Tibial artery (tissue), 4 donors: ENCODE results near the gene FKBP4.
"Not testable (repeated sequence)": the region's sequence is repeated elsewhere in the genome, so short reads cannot be mapped to it uniquely, and the experiment has no call there.

Experiments used
- DNase-seq, 2 donors: peaks; one replicate each; pipeline ENCODE4 v3.0.0-alpha.2; 2019
- H3K27ac ChIP-seq, 2 donors: fragments of 200-600 bp; sonication (generic) in 1 of 2; 1 replicate in 1 of 2; 2 replicates in 1 of 2; pipeline ENCODE4 v1.5.1; 2018 to 2019; ENCODE audit warnings: mild to moderate bottlenecking in 1 of 2
- H3K27me3 ChIP-seq, 2 donors: fragments of 200-600 bp; sonication (generic) in 1 of 2; one replicate each; pipeline versions ENCODE4 v1.5.1 to v1.6.0; 2016 to 2019
- H3K36me3 ChIP-seq, 3 donors: fragments of 200-600 bp; sonication (generic) in 2 of 3; one replicate each; pipeline ENCODE4 v1.5.1; 2016 to 2019; ENCODE audit warnings: mild to moderate bottlenecking in 2 of 3
- H3K4me1 ChIP-seq, 4 donors: fragments of 200-600 bp; sonication (generic) in 2 of 4; 1 replicate in 3 of 4; 2 replicates in 1 of 4; pipeline ENCODE4 v1.5.1; 2016 to 2019
- H3K4me3 ChIP-seq, 2 donors: fragments of 200-600 bp; sonication (generic) in 1 of 2; 1 replicate in 1 of 2; 2 replicates in 1 of 2; pipeline ENCODE4 v1.5.1; 2018 to 2019; ENCODE audit warnings: mild to moderate bottlenecking in 2 of 2
- H3K9me3 ChIP-seq, 3 donors: fragments of 200-600 bp; sonication (generic) in 1 of 3; one replicate each; pipeline ENCODE4 v1.5.1; 2016 to 2019
- intact Hi-C: fragments of 100-400 bp; cut with DNase I; formaldehyde crosslinking; loops from one replicate; pipeline ENCODE4 v1.15.0; 2023; ENCODE audit warnings: low total_unique reads
- TF ChIP-seq, protein P1 (sequence below), 2 experiments: fragments of 200-600 bp in 1 of 2; fragments of 450-650 bp in 1 of 2; IDR thresholded peaks; one replicate each; pipeline ENCODE4 v1.5.1; 2017 to 2019; ENCODE audit warnings: antibody characterized with exemption in 2 of 2, mild to moderate bottlenecking in 1 of 2, moderate library complexity in 1 of 2

FKBP4 gene

DNA sequence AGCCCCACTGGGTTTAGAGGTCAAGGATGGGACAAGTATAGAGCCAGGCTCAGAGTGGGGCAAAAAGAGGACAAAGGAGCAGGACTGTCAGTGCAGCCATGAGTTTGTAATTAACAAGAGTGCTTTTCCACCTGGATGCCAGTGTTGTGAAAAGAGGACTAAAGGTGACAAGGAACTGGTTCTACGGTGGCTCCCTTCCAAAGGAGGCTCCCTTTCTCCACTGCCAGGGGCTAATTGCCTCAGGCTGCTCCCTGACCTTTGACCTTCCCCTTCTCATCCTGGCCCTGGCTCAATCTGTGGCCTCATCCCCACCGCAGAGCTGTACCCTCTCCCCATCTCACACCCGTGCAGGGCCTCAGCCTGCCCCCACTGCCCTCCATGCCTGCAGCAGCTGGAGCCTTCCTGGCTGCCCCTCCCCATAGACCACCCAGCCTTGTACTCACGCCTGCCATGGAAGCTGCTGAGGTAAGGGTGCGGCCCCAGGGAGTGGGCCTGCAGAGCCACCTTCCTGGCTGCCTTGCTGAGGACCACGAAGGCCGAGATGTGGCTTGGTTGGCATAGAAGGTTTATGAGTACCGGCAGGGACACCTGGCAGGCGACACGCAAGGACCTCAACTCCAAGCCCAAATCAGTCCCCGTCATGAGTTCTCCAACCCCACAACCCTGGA lies 24.8 kb upstream of the FKBP4 start:
- TF ChIP-seq, protein P1, sequence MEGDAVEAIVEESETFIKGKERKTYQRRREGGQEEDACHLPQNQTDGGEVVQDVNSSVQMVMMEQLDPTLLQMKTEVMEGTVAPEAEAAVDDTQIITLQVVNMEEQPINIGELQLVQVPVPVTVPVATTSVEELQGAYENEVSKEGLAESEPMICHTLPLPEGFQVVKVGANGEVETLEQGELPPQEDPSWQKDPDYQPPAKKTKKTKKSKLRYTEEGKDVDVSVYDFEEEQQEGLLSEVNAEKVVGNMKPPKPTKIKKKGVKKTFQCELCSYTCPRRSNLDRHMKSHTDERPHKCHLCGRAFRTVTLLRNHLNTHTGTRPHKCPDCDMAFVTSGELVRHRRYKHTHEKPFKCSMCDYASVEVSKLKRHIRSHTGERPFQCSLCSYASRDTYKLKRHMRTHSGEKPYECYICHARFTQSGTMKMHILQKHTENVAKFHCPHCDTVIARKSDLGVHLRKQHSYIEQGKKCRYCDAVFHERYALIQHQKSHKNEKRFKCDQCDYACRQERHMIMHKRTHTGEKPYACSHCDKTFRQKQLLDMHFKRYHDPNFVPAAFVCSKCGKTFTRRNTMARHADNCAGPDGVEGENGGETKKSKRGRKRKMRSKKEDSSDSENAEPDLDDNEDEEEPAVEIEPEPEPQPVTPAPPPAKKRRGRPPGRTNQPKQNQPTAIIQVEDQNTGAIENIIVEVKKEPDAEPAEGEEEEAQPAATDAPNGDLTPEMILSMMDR (IDR thresholded peaks at IDR 0.05), result no peak
- H3K4me3 ChIP-seq, result no peak overlapping the region
- no peak overlapping the region for H3K27ac ChIP-seq
- H3K36me3 ChIP-seq, result no peaks in the 10 kb centered on the region
- H3K27me3 ChIP-seq, result no peaks in the 10 kb centered on the region
- no peak for DNase-seq
- no peaks in the 10 kb centered on the region for H3K4me1 ChIP-seq
- no peaks in the 10 kb centered on the region for H3K9me3 ChIP-seq
- intact Hi-C loops, result loop anchor here (10.0 kb wide), 1 partner anchor 85 kb away; no protein-coding TSS in a partner anchor

DNA sequence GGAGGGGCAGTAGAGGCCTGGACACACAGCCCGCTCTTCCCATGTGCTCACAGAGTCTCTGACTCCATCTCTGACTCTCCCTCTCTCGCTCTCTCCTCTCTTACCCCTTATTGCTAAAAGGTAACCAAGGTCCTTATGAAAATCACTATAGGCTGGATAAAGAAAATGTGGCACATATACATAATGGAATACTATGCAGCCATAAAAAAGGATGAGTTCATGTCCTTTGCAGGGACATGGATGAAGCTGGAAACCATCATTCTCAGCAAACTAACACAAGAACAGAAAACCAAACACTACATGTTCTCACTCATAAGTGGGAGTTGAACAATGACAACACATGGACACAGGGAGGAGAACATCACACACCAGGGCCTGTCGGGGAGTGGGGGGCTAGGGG lies 24.2 kb upstream of the FKBP4 start:
- intact Hi-C loops, result loop anchor here (10.0 kb wide), 1 partner anchor 86 kb away; no protein-coding TSS in a partner anchor
- not testable (repeated sequence) for H3K4me1 ChIP-seq, H3K27me3 ChIP-seq, DNase-seq, H3K9me3 ChIP-seq, H3K27ac ChIP-seq, H3K4me3 ChIP-seq, H3K36me3 ChIP-seq

DNA sequence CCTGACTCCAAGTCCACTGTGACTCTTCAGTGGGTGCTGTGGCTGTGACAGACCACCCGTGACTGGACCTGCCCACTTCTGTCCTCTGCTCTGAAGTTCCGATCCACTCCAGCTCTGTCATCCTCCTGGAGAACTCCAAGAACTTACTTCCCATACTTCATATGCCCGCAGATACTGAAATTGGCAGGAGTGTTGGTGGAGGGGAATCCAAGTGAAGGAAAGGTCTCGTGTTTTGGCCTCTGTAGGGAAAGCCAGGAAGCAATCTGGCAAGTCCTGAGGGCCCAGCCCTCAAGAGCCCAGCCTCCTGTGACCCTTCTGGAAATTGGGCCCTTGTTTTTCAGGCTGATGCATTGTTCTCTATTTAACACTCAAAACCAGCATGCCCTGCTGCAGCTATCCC lies 22.4 kb upstream of the FKBP4 start:
- no peaks in the 10 kb centered on the region for H3K9me3 ChIP-seq
- no peak for DNase-seq
- H3K4me1 ChIP-seq, result no peaks in the 10 kb centered on the region
- H3K27ac ChIP-seq, result no peak overlapping the region
- H3K36me3 ChIP-seq, result no peaks in the 10 kb centered on the region
- TF ChIP-seq, protein P1 (IDR thresholded peaks at IDR 0.05), result no peak
- intact Hi-C loops, result loop anchor here (10.0 kb wide), 1 partner anchor 88 kb away; no protein-coding TSS in a partner anchor
- peaks cover 0 to 6% of the 10 kb centered on the region in 2 donors for H3K27me3 ChIP-seq
- no peak overlapping the region for H3K4me3 ChIP-seq

- no peaks in the 10 kb centered on the region for H3K4me1 ChIP-seq
- peaks cover 0 to 6% of the 10 kb centered on the region in 2 donors for H3K27me3 ChIP-seq
- TF ChIP-seq, protein P1 (IDR thresholded peaks at IDR 0.05), result no peak
- DNase-seq, result no peak
- no peak overlapping the region for H3K27ac ChIP-seq
- intact Hi-C loops, result loop anchor here (10.0 kb wide), 1 partner anchor 89 kb away; no protein-coding TSS in a partner anchor
- no peaks in the 10 kb centered on the region for H3K9me3 ChIP-seq
- no peak overlapping the region for H3K4me3 ChIP-seq
- no peaks in the 10 kb centered on the region for H3K36me3 ChIP-seq
These were observed 21.4 kb upstream of the FKBP4 start for GRCh38 chr12:2773199-2773875.

GRCh38 chr12:2775431-2775830 lies 19.3 kb upstream of the FKBP4 start:
- H3K36me3 ChIP-seq, result no peaks in the 10 kb centered on the region
- no peak for DNase-seq
- TF ChIP-seq, protein P1 (IDR thresholded peaks at IDR 0.05), result no peak
- peaks cover 0 to 6% of the 10 kb centered on the region in 2 donors for H3K27me3 ChIP-seq
- intact Hi-C loops, result loop anchor here (10.0 kb wide), 1 partner anchor 91 kb away; no protein-coding TSS in a partner anchor
- H3K4me3 ChIP-seq, result no peak overlapping the region
- no peaks in the 10 kb centered on the region for H3K4me1 ChIP-seq
- no peaks in the 10 kb centered on the region for H3K9me3 ChIP-seq
- no peak overlapping the region for H3K27ac ChIP-seq
